Suppressor macrophage (primary cell): ENCODE results near the gene CDC25B.

Source experiments
- DNase-seq, 4 experiments: peaks; one replicate each; pipeline ENCODE4 v3.0.0-alpha.2; 2020 to 2022

Gene CDC25B

GRCh38 chr20:3804254-3804751, 8.2 kb downstream of the CDC25B start:
- DNase-seq = no peak

- no peak for DNase-seq
Observed at GRCh38 chr20:3804781-3805180, 8.7 kb downstream of the CDC25B start.

GRCh38 chr20:3808544-3808943, 12.4 kb downstream of the CDC25B start:
- DNase-seq = no peak

GRCh38 chr20:3811467-3812258, 15.6 kb downstream of the CDC25B start:
- peak; percentile 97 to 98 (median 97) for DNase-seq

- DNase-seq = no peak
Observed at GRCh38 chr20:3812259-3812681, 16.2 kb downstream of the CDC25B start.

- no peak for DNase-seq
Observed at GRCh38 chr20:3812975-3813847, 17.1 kb downstream of the CDC25B start.

GRCh38 chr20:3813848-3814581, 17.9 kb downstream of the CDC25B start:
- DNase-seq = no peak

GRCh38 chr20:3814928-3815495, 18.9 kb downstream of the CDC25B start:
- no peak for DNase-seq

- DNase-seq = no peak
Observed at GRCh38 chr20:3815703-3816315, 19.7 kb downstream of the CDC25B start.

GRCh38 chr20:3818155-3819151, 22.3 kb downstream of the CDC25B start:
- peak; percentile 84 to 89 (median 86) for DNase-seq

- no peak for DNase-seq
Observed at GRCh38 chr20:3819411-3820047, 23.4 kb downstream of the CDC25B start.

GRCh38 chr20:3820048-3820900, 24.2 kb downstream of the CDC25B start, which contains the start of gene AP5S1:
Gene AP5S1 (plus strand): TSS chr20:3820547. CDS start chr20:3822118, 1,571 bp downstream.
- peak; percentile 98 for DNase-seq

GRCh38 chr20:3820901-3821727, 25.0 kb downstream of the CDC25B start:
- no peak for DNase-seq

GRCh38 chr20:3821996-3822395, 25.9 kb downstream of the CDC25B start:
- no peak for DNase-seq

- DNase-seq = no peak
Observed at GRCh38 chr20:3823881-3824280, 27.8 kb downstream of the CDC25B start.

GRCh38 chr20:3825526-3825925, 29.4 kb downstream of the CDC25B start:
- DNase-seq = no peak

GRCh38 chr20:3826420-3826819, 30.3 kb downstream of the CDC25B start:
- DNase-seq = no peak

GRCh38 chr20:3828798-3829197, 32.7 kb downstream of the CDC25B start:
- no peak for DNase-seq
